Body of pancreas (tissue), 4 donors: ENCODE data around the gene SPOCK1.

Experiments
- POLR2A ChIP-seq, 3 donors: fragments of 450-650 bp; IDR thresholded peaks; one replicate each; pipeline ENCODE4 v1.6.1; 2016; ENCODE audit warnings: antibody characterized with exemption in 3 of 3, mild to moderate bottlenecking in 2 of 3
- TF ChIP-seq, protein P1 (sequence below), 7 experiments: fragments of 450-650 bp in 4 of 7; fragments of 200-600 bp in 3 of 7; sonication (generic) in 3 of 7; IDR thresholded peaks; one replicate each; pipeline ENCODE4 v1.5.1; 2016 to 2019; ENCODE audit warnings: antibody characterized with exemption in 7 of 7

DNA sequence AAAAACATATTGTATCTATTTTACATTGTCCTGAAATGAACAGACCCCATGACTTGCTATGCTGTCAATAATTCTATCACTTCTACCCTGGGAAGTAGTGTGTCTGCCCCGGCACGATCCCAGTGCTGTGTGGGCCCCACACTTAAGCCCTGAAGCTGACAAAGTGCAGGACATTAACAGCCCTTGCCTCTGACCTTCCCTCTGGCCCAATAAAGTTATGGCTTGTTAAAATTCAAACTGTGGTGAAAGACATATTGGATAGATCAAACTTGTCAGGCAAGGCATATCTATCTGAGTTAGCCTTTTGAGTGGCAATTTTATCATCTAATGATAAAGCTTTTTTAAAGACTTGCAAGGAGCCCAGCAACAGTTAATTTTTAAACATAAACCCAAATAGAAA, 229.2 kb downstream of the SPOCK1 start:
- TF ChIP-seq, protein P1, sequence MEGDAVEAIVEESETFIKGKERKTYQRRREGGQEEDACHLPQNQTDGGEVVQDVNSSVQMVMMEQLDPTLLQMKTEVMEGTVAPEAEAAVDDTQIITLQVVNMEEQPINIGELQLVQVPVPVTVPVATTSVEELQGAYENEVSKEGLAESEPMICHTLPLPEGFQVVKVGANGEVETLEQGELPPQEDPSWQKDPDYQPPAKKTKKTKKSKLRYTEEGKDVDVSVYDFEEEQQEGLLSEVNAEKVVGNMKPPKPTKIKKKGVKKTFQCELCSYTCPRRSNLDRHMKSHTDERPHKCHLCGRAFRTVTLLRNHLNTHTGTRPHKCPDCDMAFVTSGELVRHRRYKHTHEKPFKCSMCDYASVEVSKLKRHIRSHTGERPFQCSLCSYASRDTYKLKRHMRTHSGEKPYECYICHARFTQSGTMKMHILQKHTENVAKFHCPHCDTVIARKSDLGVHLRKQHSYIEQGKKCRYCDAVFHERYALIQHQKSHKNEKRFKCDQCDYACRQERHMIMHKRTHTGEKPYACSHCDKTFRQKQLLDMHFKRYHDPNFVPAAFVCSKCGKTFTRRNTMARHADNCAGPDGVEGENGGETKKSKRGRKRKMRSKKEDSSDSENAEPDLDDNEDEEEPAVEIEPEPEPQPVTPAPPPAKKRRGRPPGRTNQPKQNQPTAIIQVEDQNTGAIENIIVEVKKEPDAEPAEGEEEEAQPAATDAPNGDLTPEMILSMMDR (IDR thresholded peaks at IDR 0.05) = no peak
- no peak for TF ChIP-seq POLR2A (IDR thresholded peaks at IDR 0.05)
